ENCODE data around the gene WDR88.
"Not testable (repeated sequence)": the region's sequence is repeated elsewhere in the genome, so short reads cannot be mapped to it uniquely, and the experiment has no call there.

Gene WDR88

GRCh38 chr19:33174186-33174585, 42.3 kb downstream of the WDR88 start:
- no peak for DNase-seq

DNA sequence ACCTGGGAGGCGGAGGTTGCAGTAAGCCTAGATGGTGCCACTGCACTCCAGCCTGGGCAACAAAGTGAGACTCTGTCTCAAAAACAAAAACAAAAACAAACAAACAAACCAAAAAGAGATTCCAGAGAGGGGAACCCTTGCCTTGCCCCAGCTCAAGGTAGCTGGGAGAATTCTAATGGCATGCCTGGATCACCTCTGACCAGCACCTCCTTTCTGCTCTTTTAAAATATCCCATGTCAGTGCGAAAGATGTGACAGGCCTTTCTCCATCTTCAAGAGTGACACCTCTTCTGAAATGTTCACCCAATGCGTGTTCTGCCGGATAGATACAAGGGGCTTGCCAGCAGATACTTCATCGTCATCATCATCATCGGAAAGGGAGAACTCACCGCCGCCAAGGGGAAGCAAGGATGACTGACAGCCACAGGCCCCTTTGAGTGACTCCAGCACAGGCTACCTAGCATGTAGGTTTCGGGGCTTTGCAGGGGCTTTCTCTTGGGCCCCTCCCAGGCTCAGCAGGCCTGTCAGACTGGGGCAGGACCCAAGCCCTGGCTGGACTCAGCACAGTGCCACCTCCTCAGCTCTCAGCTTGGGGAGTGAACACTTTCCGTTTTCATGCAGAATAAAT, 43.4 kb downstream of the WDR88 start:
- DNase-seq = no peak

GRCh38 chr19:33175886-33176669, 44.2 kb downstream of the WDR88 start:
- peak; percentile 34 for DNase-seq

- peak; percentile 93 for DNase-seq
Observed at GRCh38 chr19:33176670-33177416, 44.9 kb downstream of the WDR88 start.

GRCh38 chr19:33177417-33177979, 45.6 kb downstream of the WDR88 start:
- peak; percentile 80 for DNase-seq

DNA sequence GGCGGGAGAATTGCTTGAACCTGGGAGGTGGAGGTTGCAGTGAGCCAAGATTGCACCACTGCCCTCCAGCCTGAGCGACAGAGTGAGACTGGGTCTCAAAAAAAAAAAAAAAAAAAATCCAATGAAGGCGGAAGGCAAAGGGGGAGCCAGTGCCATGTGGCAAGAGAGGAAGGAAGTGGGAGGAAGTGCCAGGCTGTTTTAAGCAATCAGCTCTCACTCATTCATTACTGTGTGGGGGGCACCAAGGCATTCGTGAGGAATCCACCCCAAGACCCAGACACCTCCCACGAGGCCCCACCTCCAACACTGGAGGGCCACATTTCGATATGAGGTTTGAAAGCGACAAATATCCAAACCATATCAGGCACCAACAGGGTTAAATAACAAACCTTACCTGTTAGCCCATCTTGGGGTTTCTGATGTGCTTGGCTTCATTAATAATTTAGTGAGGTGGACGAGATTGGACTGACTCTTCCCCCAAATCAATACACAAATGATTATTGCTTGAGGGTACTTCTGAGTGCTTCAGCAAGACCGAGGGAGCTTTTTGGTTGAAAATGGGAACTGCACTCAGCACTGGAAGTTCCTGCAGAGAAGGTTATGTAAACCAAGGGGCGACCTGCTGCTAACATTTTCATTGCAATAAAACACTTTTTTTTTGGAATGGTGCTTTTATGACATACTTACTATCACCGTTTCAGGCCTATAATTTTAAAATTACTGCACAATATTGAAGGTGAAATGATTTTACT, 54.7 kb downstream of the WDR88 start:
- DNase-seq = no peak

DNA sequence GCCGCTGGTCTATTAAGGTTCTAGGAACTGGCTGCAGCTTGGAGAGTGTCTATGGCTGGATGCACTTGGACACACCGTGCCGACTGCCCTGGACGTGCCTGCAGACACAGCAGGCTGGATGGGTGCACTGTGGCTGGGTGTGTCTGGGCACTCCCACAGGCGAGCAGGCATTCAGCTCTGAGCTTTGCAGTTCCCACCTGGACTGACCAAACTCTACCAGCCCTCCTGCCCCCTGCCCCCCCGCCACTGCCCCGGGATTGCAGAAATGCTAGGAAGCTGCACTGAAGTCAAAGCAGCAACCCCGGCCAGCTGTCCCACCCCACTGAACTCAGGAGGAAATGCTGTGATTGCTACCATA, 55.2 kb downstream of the WDR88 start:
- DNase-seq = no peak

GRCh38 chr19:33189453-33189852, 57.5 kb downstream of the WDR88 start:
- no peak for DNase-seq

DNA sequence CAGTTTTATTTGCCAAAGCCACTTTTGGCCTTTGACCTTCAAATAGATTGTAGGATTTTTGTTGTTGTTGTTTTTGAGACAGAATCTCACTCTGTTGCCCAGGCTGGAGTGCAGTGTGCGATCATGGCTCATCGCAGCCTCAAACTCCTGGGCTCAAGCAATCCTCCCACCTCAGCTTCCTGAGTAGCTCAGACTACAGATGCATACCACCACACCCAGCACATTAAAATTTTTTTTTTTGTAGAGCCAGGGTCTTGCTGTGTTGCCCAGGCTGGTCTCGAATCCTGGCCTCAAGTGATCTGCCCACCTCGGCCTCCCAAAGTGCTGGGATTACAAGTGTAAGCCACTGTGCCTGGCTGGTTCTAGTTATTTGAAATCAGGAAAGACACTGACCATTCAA, 59.2 kb downstream of the WDR88 start:
- not testable (repeated sequence) for DNase-seq

GRCh38 chr19:33191501-33191900, 59.6 kb downstream of the WDR88 start:
- DNase-seq = no peak

DNA sequence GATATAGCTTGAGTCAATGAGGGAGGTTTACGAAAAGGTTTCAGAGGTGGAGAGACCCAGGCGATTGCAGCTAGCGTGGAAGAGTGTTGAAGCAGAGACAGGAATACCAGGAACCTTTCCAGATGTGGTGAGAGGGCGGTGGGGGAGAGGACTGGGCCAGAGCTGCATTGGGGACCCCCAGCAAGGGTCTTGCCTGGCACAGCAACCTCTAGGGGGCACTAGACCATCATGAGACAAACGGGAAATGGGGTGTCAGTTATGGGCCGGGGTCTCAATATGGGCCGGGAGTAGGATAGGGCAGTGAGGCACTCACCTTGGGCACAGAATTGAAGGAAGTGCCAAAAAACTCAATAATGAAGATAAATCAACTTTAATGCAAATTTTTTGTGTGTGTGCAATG, 60.1 kb downstream of the WDR88 start:
- no peak for DNase-seq

GRCh38 chr19:33193269-33193864, 61.5 kb downstream of the WDR88 start:
- DNase-seq = no peak

DNA sequence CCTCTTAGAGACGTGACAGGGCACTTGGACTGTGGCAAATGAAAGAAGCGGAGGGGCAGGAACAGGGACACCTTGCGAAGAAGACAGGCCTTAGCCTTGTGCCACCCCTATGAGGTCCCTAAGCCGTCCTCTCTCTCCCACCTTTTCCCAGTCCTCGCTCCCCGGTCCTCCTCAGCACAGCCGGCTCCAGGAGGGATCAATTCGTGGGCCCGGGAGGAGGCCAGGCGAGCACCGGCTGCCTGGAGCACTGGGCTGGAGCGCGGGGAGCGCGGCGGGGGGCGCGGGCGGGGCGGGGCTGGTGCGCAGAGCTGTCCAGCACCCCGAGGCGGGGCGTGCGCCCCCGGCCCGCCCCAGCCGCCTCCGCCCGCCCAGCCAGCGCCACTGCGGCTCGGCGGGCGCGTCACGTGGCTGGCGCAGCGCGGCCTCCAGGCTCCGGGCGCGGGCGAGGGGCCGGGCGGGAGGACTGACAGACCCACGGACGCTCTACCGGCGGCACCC, 62.0 kb downstream of the WDR88 start, which contains the start of gene LRP3:
TSS of gene LRP3 (plus strand) at position 466 of the 498 bp plus-strand sequence. CDS start 456 bp downstream, outside the sequence.
- DNase-seq = no peak

- no peak for DNase-seq
Observed at GRCh38 chr19:33194532-33194885, 62.6 kb downstream of the WDR88 start.

DNA sequence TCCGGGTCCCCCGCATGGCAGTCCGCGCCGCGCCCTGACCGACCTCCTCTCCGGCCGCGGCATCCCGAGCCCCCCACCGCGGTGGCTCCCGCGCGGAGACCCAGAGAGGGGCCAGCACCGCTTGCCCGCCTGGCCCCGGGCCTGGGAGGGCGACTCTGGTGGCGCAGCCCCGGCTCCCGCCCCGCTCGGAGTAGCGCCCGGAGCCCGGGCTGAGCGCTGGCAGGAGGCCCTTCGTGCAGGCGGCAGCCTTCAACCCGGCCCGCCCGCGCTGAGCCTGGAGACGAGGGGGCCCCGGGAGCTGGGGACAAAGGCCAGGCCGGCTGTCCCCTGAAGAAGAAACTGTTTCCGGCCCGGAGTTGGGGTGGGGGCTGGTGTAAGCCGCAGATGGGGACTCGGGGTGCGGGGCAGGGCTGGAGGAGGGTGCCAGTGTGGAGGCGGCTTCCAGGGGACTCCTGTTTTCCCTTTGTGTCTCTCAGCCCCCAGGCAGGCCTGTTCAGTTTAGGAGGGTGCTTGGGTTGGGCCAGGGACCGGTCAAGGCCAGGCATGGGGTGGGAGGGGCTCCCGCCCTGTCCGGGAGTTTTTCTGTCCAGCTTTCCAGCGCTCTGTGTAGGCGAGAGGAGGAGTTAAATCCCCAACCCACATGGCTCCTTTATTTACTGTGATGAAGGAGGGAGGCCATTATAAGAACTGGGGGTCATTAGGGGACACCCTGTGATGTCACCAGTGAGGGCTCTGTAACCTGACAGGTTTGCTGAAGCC, 63.2 kb downstream of the WDR88 start:
- DNase-seq = no peak

GRCh38 chr19:33195645-33196347, 63.9 kb downstream of the WDR88 start:
- DNase-seq = no peak

DNA sequence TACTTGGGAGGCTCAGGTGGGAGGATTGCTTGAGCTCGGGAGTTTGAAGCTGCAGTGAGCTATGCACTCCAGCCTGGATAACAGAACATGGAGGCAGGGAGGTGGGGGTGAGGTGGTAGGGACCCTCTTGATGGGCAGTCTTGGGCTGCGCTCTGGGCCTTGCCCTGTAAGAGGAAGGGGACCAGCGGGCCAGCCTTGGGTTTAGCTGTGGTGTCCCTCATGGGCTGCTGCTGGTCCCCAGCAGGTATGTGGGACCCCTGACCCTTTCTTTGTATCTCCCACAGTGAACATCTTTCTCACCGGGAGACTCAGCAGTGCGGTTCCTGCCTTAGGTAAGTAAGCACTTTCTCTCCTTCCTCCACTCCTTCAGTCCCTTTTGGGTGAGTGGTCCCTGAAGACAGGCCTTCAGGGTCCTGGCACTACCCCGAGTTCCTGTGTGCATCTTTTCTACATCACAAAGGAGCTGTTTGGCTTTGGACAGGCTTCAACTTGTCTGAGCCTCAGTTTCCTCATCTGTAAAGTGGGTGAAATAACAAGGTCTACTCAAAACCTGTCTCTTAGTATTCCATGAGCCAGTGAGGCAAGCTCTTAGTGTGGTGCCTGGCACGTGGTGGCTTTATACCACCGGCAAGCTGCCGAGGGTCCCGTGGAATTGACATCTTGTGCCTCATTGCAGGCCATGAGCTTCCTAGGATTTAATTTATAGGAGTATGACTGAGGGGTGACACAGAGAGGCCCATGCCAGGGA, 64.7 kb downstream of the WDR88 start:
- no peak for DNase-seq

DNA sequence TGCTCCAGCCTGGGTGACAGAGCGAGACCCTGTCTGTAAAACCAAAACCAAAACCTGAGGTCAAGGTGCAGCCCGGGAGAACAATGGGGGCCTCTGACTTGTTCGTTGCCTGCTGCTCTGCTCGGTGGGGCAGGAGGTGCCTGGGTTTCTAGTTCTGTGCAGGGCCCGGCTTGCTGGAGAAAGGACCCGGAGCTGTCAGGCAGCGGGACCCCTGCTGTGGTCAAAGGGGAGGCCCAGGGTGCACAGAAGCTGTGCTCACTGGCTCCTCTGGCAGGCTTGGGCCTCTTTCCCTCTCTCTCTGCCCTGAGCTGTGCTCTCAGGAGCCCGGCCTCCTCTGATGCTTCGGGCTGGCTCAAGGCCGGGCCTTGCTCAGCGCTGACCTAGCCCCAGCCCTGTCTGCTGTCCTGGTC, 65.7 kb downstream of the WDR88 start:
- no peak for DNase-seq

DNA sequence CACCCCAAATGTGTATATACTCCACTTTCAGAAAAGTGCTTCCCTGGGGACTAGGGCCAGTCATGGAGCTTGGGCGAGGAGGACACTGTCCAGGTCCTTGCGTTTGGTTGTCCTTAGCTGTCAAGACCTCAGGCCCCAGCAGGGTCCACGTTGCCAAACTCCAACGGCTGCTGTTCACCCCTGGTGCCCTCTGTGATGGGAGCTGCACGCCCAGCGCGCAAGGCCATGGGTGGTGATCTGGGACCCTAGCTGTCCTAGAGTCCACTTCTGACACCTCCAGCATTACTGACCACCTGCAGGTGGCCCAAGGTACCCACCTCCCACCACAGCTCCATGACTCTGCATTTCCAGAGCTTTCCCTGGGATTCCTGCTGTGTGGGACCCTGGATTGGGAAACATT, 66.3 kb downstream of the WDR88 start:
- no peak for DNase-seq

Measured in activated CD4-positive, alpha-beta T cell treated with anti-CD3 and anti-CD28 coated beads, Interleukin-2, amount 50 U/mL, for 1 hour (primary cell).